HG03575 (cell line): ENCODE measurements around the gene THRB.

ENCODE experiments used
- ATAC-seq: cut with Tn5 transposase; IDR thresholded peaks from one replicate; pipeline ENCODE4 v1.9.1; 2021; ENCODE audit not compliant: unreplicated experiment, insufficient number of reproducible peaks, low FRiP score; ENCODE audit errors: extremely low read depth

THRB gene

DNA sequence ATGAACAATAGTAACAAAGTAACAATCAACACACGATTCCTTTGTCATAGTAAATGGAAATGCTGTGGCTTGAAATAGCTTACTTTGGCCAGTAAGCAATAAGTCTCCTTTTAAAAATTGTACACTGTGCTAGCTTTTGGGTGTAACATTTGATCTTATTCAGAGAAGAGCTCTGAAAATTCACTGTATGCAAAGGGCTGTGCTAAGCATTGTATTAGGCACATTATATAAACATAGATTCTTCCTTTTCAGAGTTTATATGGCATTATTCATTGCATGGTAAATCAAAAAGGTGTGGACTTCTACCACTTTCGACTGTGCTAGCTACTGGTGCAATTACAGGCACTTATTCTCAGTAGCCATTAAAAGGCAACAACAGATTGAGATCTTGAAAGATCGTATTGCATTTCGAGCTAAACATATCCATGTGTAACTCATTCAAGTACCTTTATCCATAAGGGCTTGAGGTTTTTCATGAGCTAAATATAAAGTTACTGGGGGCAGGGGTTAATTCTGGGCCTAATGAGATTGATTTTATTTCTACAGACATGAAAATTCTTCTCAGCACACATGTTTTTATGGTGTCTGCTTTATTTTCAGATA, 302.7 kb downstream of the THRB start:
- ATAC-seq, result no peak

DNA sequence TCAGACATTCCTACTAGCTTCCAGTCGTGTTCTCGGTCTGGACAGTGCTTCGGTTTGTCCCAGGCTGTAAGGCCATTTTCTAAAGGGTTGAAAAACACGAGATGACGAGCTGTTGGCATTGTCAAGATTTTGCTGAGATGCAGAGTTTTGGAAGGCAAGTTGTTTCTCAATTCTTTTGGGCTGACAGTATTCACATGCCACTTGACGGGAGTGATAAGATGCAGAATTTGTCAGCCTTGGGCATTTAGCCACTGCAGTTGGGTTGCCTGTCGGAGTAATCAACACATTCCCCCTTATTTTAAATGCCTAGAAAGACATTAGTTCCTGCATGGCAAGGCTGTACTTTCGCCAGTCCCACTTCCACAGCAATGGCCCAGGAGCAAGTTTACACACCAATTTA, 304.4 kb downstream of the THRB start:
- ATAC-seq, result no peak

DNA sequence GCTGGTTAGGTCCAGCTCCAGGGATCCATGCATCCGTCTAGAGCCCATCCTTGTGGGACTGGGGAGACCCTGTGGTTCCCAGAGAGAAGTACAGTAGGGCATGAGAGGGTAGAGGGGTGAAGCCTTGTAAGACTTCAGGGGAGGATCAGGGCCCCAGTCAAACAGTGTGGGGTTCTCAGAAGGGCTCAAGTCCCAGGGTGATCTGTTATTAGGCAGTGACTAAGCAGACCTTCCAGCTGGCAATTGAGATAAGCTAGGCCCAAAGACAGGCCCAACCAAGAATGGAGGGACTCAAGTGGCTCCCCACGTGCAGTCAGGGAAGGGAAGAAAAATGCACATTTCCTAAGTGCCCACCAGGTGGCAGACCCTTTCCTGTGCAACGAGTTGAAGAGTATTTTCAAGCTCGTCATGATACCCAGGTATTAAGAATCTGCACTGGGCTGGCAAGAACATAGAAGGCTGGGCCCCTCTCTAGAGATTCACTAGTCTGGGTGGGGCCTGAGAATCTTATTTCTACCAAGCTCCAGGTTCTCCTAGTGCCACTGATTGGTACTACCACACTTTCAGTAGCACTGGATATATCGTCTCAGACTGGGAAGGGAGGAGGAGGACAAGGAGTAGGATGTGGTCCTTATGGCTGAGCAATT, 308.8 kb downstream of the THRB start:
- peak; percentile 51 for ATAC-seq

DNA sequence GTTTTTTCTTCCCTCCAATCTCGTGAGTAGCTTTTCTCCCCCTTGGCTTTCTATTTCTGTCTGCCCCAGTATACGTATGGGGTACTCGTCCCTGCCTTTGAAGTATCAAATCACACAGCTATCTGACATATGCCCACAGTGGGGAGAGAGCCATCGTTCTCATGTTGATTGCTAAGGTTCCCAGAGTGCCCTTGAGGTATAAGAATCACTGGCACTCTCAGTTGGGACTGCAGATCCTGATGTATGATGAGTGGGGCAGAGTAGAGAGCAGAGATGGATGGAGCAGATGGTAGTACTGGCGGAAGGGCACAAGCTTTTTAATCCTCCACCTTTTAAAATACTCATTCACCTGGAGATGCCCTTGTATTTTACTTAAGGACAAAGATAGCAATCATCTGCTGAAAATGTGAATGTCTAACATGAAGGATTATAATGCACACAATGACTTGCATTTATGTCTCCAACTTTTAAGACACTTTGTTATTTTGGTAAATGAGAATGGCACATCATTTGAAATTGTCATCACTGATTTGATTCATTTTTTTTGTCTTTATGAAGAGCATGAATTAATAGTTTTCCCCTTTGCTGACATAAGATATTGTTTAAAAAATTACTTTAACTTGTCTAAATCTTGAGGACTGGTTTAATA, 310.0 kb downstream of the THRB start:
- no peak for ATAC-seq

DNA sequence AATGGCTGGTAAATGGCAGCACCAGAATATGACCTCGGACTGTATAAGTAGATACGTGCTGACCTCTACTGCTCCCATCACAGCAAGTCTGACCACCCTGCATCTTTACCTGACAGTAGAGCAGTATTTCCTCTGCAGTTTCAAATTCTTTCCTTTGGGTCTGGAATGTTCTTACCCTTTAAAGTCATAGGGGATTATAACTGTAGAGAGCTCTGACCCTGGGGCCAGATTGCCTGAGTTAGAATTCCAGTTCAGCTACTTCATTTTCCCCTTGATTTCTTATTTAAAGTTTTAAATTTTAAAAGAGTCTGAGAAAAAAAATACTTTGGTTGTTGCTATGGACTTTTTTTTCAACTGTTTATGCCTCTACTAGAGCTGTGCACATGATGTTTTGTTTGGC, 311.9 kb downstream of the THRB start:
- no peak for ATAC-seq

DNA sequence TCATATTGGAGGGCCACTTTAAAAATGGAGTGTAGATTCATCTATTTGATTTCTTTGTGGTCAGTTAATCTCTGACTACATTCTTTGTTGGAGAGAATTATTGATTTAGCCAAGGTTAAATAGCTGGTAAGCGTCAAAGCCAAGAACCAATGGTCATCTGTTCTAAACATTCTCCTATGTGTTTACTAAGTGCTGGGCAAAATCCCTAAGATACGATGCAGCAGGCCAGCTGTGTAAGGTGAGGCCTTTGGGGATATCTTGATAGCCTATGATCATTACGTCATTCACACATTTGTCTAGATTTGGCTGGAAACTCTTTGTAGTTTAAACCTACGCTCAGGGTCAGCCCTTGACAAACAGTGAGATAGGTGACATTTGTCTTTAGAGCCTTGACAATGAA, 313.4 kb downstream of the THRB start:
- no peak for ATAC-seq

DNA sequence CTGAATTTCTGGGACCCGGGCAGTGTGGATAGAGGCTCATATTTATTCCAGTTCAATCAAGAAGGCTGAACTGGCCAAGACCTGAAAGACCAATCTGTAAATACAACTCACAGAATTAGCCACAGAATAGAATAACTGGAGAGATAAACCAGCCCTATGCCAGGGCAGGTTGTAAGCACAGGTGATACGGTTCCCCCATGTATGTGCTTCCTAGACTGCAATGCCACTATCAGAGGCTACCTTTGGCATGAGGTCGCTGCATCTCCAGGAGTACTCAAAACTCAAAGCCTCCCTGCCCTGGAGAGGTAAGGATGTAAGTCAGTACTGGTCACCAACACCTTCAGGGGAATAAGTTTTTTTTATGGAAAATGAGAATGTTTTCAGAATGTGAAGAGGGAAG, 314.0 kb downstream of the THRB start:
- ATAC-seq, result no peak

DNA sequence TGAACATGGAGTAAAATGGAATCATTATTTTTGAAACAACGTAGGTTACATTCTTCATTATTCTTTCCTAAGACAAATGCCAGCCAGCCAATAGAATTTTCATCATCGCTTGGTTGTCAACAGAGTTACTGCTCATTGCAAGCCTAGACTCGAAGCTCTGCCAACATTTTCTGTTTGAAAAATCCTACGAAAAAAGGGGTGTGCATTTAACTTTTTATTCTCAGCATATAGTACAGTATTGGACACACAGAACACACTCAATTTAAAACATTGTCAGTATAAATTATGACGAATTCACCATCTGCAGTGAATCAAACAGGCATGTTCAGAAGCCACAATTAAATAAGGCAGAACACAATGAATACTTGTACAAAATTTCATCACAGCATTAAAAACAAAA, 317.4 kb downstream of the THRB start:
- no peak for ATAC-seq

DNA sequence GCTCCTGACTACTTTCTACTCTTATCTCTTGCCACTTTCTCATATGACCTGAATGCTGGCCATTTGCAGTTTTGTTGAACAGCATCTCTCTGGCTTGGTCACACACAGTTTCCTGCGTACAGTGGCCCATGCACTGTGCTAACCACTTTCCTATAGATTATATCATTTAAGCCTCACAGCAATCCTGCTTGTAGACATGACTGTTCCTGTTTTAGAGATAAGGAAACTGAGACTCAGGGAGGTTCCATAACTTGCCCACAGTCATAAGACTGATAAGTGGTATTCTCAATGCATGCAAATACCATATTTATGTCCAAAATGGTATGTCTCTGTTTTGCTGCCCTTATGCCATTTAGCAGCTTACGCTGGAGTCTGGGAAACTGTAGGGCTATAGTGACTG, 320.0 kb downstream of the THRB start:
- no peak for ATAC-seq

DNA sequence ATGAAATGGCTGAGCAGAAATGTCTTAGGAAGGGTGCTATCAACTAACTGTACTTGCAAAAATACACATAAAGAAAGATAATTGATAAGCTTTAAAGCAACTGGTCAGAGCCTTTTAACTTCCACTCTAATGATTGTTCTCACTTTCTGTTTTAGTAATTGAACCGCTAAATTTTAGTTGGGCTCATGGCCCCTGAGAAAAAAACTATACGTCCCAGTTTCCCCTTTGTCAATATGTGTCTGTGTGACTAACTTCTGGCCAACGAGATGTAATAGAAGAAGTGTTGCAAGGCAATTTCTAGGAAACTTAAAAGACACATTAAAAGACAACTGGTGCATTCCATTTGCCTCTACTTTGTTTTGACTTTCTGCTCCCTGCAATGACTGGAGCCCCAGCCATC, 325.7 kb downstream of the THRB start:
- no peak for ATAC-seq

DNA sequence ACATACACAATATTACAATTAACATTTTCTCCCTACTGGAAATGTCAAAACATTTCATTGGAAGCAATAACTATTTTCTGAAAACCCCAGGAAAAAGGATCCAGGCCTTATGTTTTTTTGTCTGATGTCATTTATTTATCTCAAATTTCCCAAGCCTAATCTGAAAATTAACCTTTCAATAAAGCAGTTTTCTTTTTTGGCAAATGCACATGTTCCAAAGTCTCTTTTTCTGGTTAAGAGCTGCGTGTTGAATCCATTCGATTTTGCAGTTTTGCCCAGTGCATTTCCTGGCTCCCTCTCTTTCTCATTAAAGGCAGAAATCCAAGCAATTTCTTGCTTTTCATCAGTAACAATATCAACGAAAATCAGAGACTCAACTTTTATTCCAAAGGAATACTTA, 327.2 kb downstream of the THRB start:
- ATAC-seq, result no peak

DNA sequence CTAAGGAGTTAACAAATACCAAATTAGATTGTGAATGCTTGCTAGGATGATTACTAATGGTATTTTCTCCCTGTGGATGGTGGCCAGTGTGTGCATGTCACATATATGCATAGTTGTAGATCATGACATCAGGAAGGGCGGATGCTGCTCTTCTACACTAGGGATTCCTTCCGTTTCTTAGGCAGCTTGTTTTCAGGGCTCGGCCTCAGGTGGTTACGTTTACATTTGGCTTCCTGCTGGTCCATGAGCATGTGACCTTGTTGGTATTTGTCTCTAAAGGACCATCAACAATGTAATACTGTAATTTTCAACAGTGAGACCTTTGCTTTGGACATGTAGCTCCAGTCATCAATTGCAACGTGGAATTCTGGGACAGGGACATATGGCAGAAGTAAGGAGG, 328.1 kb downstream of the THRB start:
- ATAC-seq, result no peak

DNA sequence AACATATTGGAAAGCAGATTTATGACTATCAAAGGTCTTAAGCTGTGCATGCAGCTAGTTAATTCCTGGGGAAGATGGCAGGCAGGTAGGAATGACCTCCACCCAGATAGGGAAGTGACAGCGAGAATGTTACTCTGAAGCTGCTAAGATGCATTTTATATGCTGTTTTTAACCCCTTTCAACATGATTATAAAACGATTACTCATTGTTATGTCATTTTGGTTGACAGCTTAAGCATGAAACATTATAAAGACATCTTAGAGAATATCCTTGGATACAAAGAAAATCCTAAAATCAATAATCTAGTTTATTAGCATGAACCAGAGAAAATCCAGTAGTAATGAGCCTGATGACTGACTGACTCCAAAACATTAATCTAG, 329.1 kb downstream of the THRB start:
- no peak for ATAC-seq

DNA sequence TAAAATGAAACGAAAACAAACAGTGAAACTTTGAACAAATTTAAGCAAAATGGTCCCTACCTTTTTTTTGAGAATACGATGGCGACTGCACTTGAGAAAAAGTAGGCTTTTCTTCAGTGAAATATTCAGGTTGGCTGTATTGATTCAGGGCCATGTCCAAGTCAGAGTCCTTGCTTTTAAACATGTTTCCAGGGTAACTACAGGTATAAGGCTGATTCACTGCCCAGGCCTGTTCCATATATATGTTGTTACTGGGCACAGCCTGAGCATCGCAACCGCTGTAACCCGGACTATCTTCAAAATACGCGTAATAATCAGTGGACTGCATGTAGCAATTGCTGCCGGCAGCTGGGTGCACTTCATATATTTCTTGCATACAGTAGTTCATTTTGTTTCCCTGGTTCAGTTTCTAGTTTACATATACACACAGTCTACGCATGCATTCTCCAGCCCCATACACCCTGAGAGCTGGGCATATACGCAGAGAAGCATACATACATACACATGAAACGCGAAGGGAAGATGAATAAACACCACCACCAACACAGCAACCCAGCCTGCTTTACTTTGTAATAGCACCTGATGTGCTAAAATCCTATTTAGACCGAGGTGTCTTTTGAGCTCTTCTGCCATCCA, 329.6 kb downstream of the THRB start:
- no peak for ATAC-seq

DNA sequence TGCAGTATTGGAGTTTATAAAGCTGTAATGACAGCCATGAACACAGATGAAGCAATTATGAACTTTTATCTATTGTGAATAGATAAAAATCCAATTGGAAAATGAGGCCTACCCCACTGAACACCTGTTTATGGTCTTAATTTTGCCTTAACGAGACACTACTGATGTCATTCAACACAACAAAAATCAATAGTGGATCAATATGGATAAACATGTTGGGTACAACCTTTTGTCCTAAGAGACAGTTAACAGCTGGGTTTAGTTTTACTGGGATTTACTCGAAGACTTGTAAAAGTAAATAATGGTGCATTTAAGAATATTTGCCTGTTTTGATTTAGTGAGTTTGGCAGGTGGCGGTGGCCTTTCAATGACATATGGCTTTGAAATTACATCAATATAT, 331.7 kb downstream of the THRB start:
- no peak for ATAC-seq

DNA sequence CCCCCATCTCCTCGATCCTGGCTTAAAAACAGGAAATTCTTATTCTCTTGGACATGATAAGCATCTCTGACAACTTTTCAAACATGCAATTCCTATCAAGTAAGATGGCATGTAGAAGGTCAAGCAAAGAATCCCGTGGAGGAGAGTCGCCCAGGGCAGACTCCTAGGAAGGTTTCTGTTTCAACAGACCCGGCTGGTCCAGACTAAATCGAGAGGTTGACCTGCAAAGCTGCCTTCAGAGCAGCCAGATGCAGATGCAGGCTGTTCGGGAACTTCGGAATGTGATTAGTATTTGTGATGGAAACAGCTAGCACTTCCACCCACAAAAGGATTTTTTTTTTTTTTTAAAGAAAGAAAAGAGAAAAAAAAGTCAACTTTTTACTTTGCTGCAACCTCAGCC, 332.8 kb downstream of the THRB start:
- ATAC-seq, result no peak

DNA sequence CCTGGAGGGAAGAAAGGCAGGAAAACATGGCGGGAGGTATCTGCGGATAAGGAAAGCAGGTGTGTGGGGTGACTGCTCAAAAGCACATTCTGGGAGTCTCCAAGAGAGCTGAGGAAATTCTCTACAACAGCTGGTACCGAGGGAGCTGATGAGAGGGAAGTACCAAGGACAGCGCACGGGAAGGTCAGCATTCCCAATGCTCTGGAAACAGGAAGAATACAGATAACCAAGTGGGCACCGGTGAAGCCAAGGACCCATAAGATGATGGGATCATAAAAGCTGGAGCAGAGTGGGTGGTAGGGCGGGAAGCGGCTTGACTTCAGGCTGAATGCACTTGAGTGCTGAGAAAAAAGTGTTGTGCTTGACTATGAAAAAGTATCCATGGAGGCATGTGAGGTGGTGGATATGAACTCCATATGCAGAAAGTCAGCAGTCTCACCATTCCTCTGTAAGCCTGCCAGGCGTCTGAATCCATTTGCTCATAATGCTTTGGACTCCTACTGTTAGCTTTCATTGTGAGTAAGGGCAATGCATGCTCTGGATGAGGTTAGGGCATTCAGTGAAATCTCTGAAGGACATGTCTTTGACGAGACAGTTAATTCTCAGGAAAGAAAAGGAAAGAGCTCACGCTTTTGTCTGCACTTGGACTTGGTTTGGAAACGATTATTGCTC, 334.1 kb downstream of the THRB start:
- ATAC-seq, result no peak

DNA sequence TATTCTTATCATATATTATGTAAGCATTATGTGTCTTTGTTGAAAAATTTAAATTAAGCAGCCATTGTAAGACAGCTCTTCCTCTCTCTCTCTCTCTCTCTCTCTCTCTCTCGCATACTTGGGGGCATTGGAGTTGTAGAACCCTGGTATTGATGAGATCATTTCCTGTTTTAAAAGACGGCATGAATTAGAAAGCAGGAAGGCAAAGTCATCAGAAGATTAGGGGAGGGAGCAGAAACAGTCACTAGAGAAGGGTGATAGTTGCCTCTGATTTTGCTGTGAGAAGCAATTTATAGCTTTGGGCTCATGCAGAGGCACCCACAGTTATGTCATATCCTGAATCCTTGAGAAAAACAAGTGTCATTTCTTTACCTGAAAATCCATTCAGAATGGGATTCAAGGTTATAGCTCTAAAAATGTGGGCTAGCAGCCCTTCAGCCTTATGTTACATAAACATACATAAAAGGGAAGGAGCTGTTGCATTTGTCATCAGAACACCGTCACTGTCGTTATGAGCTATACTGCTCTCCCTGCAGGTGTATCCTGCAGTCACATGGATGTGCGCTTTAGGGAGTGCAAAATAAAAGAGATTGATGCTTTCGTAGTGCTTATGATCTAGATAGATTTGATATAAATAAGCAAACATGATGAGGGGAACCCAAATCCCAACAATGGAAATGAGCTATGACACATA, 335.7 kb downstream of the THRB start:
- no peak for ATAC-seq

DNA sequence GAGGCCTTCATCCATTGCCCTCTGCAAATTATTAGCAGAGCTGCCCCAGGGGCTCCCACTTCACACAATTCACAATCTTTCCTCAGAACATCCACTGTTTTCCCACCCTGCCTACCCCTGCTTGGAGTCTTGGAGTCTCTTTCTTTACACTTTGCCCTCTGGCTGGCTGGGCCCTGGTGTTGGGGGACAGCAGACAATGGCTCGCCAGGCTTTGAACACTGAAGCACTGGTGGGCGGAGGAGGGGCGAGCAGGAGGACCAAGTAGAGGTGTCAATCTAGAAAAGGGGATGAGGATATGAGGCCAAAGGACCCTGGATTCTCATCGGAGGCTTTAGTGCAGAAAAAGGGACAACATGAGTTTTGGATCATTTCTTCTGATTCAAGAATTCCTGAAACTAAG, 337.5 kb downstream of the THRB start:
- ATAC-seq, result no peak
